ENCODE measurements around the gene SYT14.

DNA sequence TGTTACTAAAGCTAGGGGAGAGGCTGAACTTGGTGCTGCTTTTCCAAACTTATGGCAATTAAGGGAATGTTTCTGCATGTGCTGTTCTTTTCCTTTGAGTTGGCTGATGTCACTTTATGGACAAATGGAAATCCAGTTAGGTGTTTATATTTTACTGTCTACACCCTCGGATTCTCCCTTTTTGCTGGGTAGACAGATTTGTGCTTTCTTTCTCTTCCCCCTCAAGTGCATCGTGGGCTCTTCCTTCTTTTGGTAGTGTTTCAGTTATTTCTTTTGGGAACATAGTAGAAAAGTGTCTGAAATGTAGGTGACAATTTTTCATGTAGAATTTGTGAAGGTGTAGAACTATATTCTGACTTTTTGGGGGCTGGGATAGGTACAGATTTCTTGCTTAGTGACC is 22.9 kb downstream of the SYT14 start:
- TF ChIP-seq, protein P1, sequence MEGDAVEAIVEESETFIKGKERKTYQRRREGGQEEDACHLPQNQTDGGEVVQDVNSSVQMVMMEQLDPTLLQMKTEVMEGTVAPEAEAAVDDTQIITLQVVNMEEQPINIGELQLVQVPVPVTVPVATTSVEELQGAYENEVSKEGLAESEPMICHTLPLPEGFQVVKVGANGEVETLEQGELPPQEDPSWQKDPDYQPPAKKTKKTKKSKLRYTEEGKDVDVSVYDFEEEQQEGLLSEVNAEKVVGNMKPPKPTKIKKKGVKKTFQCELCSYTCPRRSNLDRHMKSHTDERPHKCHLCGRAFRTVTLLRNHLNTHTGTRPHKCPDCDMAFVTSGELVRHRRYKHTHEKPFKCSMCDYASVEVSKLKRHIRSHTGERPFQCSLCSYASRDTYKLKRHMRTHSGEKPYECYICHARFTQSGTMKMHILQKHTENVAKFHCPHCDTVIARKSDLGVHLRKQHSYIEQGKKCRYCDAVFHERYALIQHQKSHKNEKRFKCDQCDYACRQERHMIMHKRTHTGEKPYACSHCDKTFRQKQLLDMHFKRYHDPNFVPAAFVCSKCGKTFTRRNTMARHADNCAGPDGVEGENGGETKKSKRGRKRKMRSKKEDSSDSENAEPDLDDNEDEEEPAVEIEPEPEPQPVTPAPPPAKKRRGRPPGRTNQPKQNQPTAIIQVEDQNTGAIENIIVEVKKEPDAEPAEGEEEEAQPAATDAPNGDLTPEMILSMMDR (IDR thresholded peaks at IDR 0.05; ENCODE audit: low read length) = no peak
- no peak for TF ChIP-seq EZH2phosphoT487 (IDR thresholded peaks at IDR 0.05; ENCODE audit: low read length)
- no peak for TF ChIP-seq EZH2 (optimal IDR thresholded peaks at IDR 0.05; ENCODE audit: low read depth, low read length)
